HG03521 (cell line): ENCODE results near the gene TCF12.
"Not testable (repeated sequence)": the region's sequence is repeated elsewhere in the genome, so short reads cannot be mapped to it uniquely, and the experiment has no call there.

Source experiments
- ATAC-seq: cut with Tn5 transposase; IDR thresholded peaks from one replicate; pipeline ENCODE4 v1.9.1; 2021; ENCODE audit warnings: mild to moderate bottlenecking, moderate library complexity; ENCODE audit not compliant: unreplicated experiment

Gene TCF12

DNA sequence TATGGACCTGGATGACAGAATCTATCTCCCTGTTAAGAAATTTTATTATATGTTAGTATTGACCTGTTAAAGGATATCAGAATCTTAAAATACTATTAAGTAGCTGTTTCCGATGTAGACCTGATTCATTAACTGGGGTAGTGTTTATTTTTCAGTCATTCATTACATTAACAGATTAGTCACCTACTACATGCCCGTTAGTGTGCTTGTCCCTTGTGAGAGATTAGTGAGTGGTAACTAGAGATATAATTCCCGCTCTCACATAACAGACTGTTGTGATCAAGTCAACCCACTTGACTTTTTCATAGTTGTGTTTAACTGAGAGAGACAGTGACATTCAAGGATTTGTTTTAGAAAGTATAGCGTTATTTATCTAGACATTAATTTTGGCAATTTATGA is 166.8 kb downstream of the TCF12 start:
- ATAC-seq = no peak

- ATAC-seq = no peak
Observed at GRCh38 chr15:57086857-57087427, 168.5 kb downstream of the TCF12 start.

DNA sequence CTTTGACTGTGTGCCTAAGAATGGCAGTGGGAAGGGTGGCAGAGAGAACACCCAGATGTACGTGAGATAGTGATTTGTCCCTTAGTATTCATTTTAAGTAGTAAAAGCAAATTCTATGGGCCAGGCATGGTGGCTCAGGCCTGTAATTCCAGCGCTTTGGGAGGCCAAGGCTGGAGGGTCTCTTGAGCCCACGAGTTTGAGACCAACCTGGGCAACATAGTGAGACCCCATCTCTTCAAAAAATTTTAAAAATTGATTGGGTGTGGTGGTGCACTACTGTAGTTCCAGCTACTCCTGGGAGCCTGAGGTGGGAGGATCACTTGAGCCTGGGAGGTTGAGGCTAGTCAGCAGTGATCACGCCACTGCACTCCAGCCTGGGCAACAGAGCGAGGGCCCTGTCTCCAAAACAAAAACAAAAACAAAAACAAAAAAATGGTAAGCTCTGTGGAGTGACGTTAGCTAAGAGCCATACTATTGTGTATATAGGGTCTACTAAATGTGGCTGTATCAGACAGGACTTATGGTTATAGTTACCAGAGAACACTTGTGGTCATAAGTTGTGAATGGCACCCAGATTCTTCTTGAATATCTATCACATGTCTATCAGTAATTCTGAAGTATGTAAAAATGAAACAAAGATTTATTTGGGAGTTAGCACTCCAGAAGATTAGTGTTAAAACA is 171.5 kb downstream of the TCF12 start:
- ATAC-seq = no peak

- no peak for ATAC-seq
Observed at GRCh38 chr15:57090496-57090859, 172.0 kb downstream of the TCF12 start.

DNA sequence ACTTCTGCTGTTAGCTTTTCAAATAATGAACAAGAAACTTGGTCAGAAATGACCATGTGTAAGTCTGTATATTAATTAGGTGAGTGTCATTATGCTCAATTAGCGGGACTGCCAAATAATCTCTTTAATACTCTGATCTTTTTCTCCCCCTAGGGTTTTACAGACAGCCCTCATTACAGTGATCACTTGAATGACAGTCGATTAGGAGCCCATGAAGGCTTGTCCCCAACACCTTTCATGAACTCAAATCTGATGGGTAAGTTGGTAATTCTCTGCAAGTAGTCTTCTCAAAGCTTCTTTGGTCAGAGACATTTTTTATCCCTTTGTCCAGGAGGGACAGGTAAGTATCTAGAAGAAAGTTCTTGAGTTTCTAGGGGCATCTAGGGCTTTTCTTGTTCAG is 173.2 kb downstream of the TCF12 start:
- ATAC-seq = no peak

DNA sequence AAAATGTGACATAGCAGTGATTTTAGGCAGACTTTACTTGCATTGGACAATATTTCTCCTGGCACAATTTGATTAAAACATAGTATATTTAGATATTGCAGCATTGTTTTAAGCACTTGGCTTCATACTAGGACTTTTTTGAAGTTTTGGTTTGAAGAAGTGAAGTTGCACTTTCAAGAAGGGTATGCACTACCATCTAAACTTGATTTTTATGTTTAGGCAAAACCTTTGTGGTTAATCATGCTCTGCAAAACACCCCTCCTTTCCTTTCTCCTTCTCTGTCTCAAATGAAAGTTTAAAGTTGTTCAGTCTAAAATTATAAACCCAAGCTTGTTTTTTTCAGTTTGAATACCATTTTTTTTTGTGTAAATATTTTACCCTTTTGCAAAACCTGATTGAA is 173.8 kb downstream of the TCF12 start:
- no peak for ATAC-seq

GRCh38 chr15:57094321-57095257 is 176.1 kb downstream of the TCF12 start:
- no peak for ATAC-seq

DNA sequence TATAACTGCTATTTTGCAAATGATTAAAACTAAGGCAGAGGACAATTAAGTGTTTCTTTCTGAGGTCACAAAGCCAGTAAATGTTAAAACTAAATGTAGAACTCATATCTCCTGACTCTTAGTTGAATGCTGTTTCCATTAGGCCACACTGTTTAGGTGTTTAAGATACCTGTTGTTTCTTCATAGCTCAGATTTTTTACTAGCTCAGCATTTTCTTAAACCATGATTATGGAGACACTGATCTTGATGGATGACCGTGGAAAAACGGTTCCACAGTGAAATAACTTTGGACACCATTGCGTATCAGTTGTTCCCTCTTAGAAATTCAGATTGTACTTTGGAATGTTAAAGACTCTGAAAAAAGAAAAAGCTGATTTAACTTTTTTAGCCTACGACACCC is 177.5 kb downstream of the TCF12 start:
- no peak for ATAC-seq

GRCh38 chr15:57097246-57097645 is 178.8 kb downstream of the TCF12 start:
- no peak for ATAC-seq

DNA sequence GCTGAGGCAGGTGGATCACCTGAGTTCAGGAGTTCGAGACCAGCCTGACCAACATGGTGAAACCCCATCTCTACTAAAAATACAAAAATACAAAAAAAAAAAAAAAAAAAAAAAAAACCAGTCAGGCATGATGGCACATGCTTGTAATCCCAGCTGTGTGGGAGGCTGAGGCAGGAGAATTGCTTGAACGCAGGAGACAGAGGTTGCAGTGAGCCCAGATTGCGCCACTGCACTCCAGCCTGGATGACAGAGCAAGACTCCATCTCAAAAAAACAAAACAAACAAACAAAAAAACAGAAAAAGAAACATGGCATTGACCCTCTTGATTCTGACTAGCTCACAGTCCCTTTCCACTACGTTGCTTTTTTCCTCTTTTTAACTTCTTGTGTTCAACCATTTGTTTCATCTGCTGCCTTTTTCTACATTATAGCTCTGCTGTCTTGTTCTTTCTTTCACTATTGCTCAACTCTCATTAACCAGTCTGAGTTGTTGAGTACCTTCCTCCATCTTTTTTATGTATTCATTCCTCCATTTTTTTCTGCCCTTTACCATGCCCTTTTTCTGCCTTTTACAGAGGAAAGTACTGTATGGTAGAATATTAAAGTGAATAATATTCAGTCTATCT is 179.6 kb downstream of the TCF12 start:
- not testable (repeated sequence) for ATAC-seq

GRCh38 chr15:57098896-57099295 is 180.5 kb downstream of the TCF12 start:
- ATAC-seq = no peak

- ATAC-seq = no peak
Observed at GRCh38 chr15:57100136-57100539, 181.7 kb downstream of the TCF12 start.

- no peak for ATAC-seq
Observed at GRCh38 chr15:57102858-57103257, 184.4 kb downstream of the TCF12 start.

- ATAC-seq = no peak
Observed at GRCh38 chr15:57108296-57108695, 189.9 kb downstream of the TCF12 start.

DNA sequence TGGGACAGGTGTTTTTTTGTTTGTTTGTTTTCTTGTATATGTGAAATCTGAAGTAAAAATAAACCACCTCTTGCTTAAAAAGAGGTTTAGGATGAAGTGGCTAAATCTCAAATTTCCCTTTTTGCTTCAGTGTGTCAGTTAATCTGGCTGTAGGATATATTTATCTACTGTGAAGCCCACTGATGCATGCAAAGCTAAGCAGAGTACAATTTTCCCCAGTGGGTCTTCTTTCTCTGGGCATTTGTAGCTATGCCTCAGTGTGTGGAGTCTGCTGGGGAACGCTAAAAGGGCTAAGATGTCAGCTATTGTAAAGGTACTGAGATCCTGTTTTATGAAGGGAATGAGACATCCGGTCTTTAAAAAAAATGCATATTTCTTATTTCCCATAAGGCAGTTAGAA is 190.6 kb downstream of the TCF12 start:
- ATAC-seq = no peak

DNA sequence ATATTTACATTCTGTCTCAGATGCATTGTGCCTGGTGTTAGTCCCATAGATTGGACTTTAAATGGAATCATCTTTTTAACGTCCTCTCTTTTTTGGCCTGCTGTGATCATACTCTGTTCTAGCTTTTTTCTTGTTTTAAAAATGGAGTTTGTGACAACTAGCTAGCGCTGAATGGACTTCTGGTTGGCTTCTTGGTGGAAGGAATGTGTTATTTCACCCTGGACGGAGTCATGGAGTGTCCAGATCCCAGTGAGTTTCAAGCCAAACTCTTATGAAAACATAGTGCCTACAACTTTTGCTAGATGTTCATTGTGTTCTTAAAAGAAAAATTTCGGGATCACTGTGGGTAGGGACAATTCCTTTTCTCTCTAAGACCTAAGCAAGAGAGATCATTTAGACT is 192.6 kb downstream of the TCF12 start:
- no peak for ATAC-seq

- ATAC-seq = no peak
Observed at GRCh38 chr15:57112178-57112577, 193.7 kb downstream of the TCF12 start.

DNA sequence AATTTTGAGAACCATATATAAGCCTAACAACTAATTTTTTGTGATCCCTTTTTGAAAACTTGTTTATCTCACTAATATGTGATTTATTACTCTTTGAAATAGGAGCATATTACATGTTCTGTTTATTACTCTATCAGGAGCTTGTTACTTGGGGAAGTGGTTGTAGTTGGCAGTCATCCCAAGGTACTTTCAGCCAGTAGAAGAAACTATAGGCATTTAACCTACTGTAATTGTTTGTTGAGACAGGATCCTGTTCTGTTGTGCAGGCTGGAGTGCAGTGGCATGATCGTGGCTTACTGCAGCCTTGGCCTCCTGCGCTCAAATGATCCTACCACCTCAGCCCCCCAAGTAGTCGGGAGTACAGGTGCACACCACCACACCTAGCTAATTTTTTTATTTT is 195.6 kb downstream of the TCF12 start:
- ATAC-seq = no peak

DNA sequence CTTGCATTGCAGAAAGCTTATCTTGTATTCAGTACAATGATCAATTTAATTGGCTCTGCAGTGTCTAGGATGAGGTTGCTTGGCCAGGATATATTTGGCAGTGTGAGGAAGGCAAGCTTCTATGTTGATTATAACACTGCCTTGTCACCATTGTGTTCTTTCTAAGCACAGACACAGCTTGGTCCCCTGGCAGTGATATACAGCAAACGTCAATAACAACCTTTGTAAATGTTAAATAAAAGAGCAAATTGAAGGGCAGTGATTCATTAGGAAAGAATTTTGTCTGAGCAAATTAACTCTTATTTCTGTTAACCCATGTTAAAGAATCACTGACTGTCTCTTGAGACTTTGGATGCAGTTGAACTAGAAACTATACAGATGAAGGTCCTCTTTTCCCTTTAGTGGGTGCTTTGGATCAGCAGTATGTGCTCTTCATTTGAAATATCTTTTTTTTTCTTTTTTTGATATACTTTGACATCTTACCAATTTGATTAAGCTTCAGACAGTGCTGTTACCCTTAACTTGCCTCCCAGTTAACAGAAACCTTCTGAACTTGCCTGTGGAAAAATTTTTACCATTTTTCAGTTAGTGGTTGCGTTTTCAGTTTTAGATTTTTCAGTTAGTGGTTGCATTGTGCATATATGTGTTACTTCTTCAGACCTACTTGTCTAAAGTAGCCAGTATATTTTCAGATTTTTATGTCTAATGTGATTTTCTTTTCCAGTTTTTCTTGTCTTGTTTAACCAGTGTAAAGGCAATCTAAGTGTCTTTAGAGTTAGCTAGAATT is 199.8 kb downstream of the TCF12 start:
- ATAC-seq = no peak

DNA sequence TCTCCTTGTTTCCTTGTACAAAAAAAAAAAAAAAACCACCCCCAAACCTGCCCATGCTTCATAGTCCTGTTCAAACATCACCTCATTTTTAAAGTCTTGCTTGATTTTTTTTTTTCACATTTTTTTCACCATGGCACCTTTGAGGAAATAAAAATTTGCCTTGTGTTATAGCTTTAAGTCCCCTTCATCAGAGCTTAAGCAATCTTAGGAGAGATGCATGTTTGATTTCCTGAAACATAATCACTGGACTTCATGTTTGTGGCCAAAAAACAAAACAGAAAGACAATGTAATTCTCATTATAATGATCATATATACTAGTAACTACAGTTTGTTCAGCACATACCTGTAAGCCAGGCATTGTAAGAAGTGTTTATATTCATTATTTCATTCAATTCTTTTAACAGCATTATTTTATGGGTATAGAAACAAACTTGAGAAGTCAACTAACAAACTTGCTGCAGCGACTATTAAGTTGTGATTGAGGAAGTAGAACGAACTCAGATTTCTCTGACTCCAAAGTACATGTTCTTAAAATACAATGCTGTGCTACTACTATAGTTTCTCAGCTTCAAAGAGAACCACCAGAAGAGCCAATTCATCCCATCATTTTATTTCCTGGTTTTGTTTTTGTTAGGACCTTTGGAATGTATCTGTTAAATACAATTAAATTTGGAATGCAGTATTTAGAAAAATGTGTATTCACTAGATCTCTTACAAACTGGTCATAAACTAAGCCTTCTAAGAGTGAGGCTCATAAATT is 203.8 kb downstream of the TCF12 start:
- no peak for ATAC-seq
